HG02885 (cell line): ENCODE data around the gene PLEK.
"Not testable (repeated sequence)": the region's sequence is repeated elsewhere in the genome, so short reads cannot be mapped to it uniquely, and the experiment has no call there.

Source experiments
- ATAC-seq: cut with Tn5 transposase; IDR thresholded peaks from one replicate; pipeline ENCODE4 v1.9.1; 2021; ENCODE audit warnings: mild to moderate bottlenecking; ENCODE audit not compliant: unreplicated experiment, poor library complexity

Gene PLEK

GRCh38 chr2:68352651-68353391 is 12.3 kb upstream of the PLEK start:
- ATAC-seq: no peak

- no peak for ATAC-seq
Observed at GRCh38 chr2:68356599-68357239, 8.4 kb upstream of the PLEK start.

- ATAC-seq: peak; percentile 81
Observed at GRCh38 chr2:68357605-68358337, 7.3 kb upstream of the PLEK start.

GRCh38 chr2:68359889-68360288 is 5.2 kb upstream of the PLEK start:
- no peak for ATAC-seq

GRCh38 chr2:68362069-68362468 is 3.0 kb upstream of the PLEK start:
- ATAC-seq: peak; percentile 45

- no peak for ATAC-seq
Observed at GRCh38 chr2:68362749-68363148, 2.3 kb upstream of the PLEK start.

- ATAC-seq: no peak
Observed at GRCh38 chr2:68363721-68364120, 1.4 kb upstream of the PLEK start.

- ATAC-seq: peak; percentile 50
Observed at GRCh38 chr2:68366083-68366560, 1.0 kb downstream of the PLEK start.

- no peak for ATAC-seq
Observed at GRCh38 chr2:68367953-68368653, 3.0 kb downstream of the PLEK start.

- ATAC-seq: no peak
Observed at GRCh38 chr2:68368654-68369336, 3.7 kb downstream of the PLEK start.

GRCh38 chr2:68369337-68369734 is 4.3 kb downstream of the PLEK start:
- ATAC-seq: no peak

- no peak for ATAC-seq
Observed at GRCh38 chr2:68371138-68371537, 6.1 kb downstream of the PLEK start.

- peak; percentile 44 for ATAC-seq
Observed at GRCh38 chr2:68371581-68371980, 6.5 kb downstream of the PLEK start.

- ATAC-seq: no peak
Observed at GRCh38 chr2:68372485-68372884, 7.4 kb downstream of the PLEK start.

GRCh38 chr2:68374184-68374583 is 9.1 kb downstream of the PLEK start:
- no peak for ATAC-seq

GRCh38 chr2:68375582-68375981 is 10.5 kb downstream of the PLEK start:
- no peak for ATAC-seq

- ATAC-seq: peak; percentile 36
Observed at GRCh38 chr2:68377137-68377780, 12.2 kb downstream of the PLEK start.

- ATAC-seq: not testable (repeated sequence)
Observed at GRCh38 chr2:68378779-68379178, 13.7 kb downstream of the PLEK start.

- ATAC-seq: peak; percentile 64
Observed at GRCh38 chr2:68379184-68379708, 14.2 kb downstream of the PLEK start.
